Osteoblast (primary cell): ENCODE results near the gene TMCO1. TPM values are rescaled to one million over a fixed set of nuclear protein-coding genes. Genes with fewer than 3 reads are reported as not detected.

Source experiments
- DNase-seq: peaks from one replicate; pipeline ENCODE4 v3.0.0; 2011; ENCODE audit warnings: low spot score, mixed read lengths; ENCODE audit not compliant: insufficient read length; ENCODE audit errors: missing footprints
- H2AFZ ChIP-seq: 2 replicates; pipeline ENCODE4 v1.6.0; 2011; ENCODE audit warnings: mild to moderate bottlenecking, low read length
- H3K27ac ChIP-seq: 2 replicates; pipeline ENCODE4 v1.5.1; 2011; ENCODE audit warnings: mild to moderate bottlenecking, low read depth, low read length, moderate library complexity
- H3K27me3 ChIP-seq: 2 replicates; pipeline ENCODE4 v1.6.0; 2012; ENCODE audit warnings: mild to moderate bottlenecking, control low read depth, inconsistent platforms, low read length, moderate library complexity; ENCODE audit not compliant: insufficient read depth
- H3K36me3 ChIP-seq: 2 replicates; pipeline ENCODE4 v1.5.1; 2011; ENCODE audit warnings: mild to moderate bottlenecking, low read length, control low read depth, moderate library complexity; ENCODE audit not compliant: insufficient read depth
- H3K4me1 ChIP-seq: 2 replicates; pipeline ENCODE4 v1.5.1; 2011; ENCODE audit warnings: mild to moderate bottlenecking, low read length, control low read depth, moderate library complexity; ENCODE audit not compliant: insufficient read depth
- H3K4me2 ChIP-seq: 2 replicates; pipeline ENCODE4 v1.6.0; 2011; ENCODE audit warnings: mild to moderate bottlenecking, low read length; ENCODE audit not compliant: insufficient read depth
- H3K4me3 ChIP-seq: fragments of 200-600 bp; sonication (generic); 3 replicates; pipeline ENCODE4 v1.5.1; 2012; ENCODE audit warnings: mild to moderate bottlenecking, low read length, inconsistent platforms; ENCODE audit not compliant: insufficient read depth
- H3K79me2 ChIP-seq: 2 replicates; pipeline ENCODE4 v1.6.0; 2012; ENCODE audit warnings: mild to moderate bottlenecking, low read length, control low read depth, inconsistent platforms; ENCODE audit not compliant: insufficient read depth
- H3K9me3 ChIP-seq: 2 replicates; pipeline ENCODE4 v1.5.1; 2011; ENCODE audit warnings: low read depth, low read length, control low read depth
- H4K20me1 ChIP-seq: 2 replicates; pipeline ENCODE4 v1.6.0; 2012; ENCODE audit warnings: mild to moderate bottlenecking, low read length, control low read depth; ENCODE audit not compliant: insufficient read depth
- total RNA-seq: library from RNA; depleted of rRNA; stranded (reverse); fragments of >200 nt; gene quantifications from 2 replicates; pipeline ENCODE4 v1.2.3, GENCODE V29; 2012
- TF ChIP-seq, protein P1 (sequence below): IDR thresholded peaks from 2 replicates; pipeline ENCODE4 v1.5.1; 2011; ENCODE audit warnings: mild to moderate bottlenecking, low read depth, low read length, moderate library complexity; ENCODE audit errors: extremely low read depth

TMCO1 gene
- total RNA-seq, 1 donor: 87.6 TPM

DNA sequence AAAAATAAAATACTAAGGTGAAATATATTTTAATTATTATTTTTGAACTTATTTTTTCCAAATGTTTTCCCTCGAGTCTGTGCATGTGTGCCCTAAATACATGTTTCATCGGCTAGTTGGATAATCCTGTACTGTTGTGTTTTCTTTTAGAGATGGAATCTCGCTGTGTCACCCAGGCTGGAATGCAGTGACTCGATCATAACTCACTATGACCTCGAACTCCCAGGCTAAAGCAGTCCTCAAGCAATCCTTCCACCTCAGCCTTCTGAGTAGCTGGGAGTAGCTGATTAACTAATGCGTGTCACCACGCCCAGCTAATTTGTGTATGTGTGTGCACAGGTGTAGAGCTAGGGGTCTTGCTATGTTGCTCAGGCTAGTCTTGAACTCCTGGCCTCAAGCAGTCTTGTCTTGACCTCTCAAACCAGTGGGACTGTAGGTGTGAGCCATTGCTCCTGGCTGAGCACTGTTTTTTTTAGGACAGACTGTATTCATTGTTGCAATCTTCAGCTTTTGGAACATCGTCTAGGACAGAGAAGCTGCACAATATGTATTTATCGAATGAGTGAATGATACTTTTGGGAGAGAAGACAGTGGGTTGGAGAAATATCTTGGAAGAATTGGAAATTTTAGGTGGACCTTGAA is 4.8 kb upstream of the TMCO1 start:
- H3K4me2 ChIP-seq: peak overlapping the region; percentile 49
- no peaks in the 10 kb centered on the region for H4K20me1 ChIP-seq
- peak overlapping the region; percentile 60 for H2AFZ ChIP-seq
- H3K79me2 ChIP-seq: peaks cover 18% of the 10 kb centered on the region
- H3K27me3 ChIP-seq: no peaks in the 10 kb centered on the region
- TF ChIP-seq, protein P1, sequence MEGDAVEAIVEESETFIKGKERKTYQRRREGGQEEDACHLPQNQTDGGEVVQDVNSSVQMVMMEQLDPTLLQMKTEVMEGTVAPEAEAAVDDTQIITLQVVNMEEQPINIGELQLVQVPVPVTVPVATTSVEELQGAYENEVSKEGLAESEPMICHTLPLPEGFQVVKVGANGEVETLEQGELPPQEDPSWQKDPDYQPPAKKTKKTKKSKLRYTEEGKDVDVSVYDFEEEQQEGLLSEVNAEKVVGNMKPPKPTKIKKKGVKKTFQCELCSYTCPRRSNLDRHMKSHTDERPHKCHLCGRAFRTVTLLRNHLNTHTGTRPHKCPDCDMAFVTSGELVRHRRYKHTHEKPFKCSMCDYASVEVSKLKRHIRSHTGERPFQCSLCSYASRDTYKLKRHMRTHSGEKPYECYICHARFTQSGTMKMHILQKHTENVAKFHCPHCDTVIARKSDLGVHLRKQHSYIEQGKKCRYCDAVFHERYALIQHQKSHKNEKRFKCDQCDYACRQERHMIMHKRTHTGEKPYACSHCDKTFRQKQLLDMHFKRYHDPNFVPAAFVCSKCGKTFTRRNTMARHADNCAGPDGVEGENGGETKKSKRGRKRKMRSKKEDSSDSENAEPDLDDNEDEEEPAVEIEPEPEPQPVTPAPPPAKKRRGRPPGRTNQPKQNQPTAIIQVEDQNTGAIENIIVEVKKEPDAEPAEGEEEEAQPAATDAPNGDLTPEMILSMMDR: no peak
- H3K4me3 ChIP-seq: no peak overlapping the region
- H3K4me1 ChIP-seq: peaks cover 31% of the 10 kb centered on the region
- peaks cover 6% of the 10 kb centered on the region for H3K36me3 ChIP-seq
- peak; percentile 72 for DNase-seq
- no peaks in the 10 kb centered on the region for H3K9me3 ChIP-seq
- peak overlapping the region; percentile 83 for H3K27ac ChIP-seq

DNA sequence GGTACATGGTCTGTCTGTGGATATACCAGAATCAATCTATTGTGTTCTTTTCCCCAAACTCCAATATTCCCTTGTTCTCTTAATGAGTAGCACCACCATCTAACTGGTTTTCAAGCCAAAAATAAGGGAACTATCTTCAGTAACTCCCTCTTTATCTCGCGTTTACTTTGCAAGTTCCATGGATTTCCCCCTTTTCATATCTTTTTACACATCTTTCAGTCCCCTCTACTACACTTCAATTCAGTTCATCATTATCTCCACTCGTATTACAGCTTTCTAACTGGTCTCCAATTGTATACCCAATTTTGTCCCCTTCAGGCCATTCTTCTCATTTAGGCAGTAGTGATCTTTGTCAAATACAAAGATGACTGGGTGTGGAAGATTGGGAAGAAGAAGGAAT is 4.1 kb upstream of the TMCO1 start:
- Histone ChIP-seq H3K27ac (peak overlapping the region; percentile 83), H2AFZ (peak overlapping the region; percentile 36), H4K20me1 (no peaks in the 10 kb centered on the region), H3K36me3 (peaks cover 6% of the 10 kb centered on the region), H3K27me3 (no peaks in the 10 kb centered on the region), H3K79me2 (peaks cover 25% of the 10 kb centered on the region), H3K4me3 (peak overlapping the region; percentile 8), H3K4me1 (peaks cover 38% of the 10 kb centered on the region), H3K9me3 (no peaks in the 10 kb centered on the region), H3K4me2 (peak overlapping the region; percentile 49)
- TF ChIP-seq, protein P1: no peak
- no peak for DNase-seq

DNA sequence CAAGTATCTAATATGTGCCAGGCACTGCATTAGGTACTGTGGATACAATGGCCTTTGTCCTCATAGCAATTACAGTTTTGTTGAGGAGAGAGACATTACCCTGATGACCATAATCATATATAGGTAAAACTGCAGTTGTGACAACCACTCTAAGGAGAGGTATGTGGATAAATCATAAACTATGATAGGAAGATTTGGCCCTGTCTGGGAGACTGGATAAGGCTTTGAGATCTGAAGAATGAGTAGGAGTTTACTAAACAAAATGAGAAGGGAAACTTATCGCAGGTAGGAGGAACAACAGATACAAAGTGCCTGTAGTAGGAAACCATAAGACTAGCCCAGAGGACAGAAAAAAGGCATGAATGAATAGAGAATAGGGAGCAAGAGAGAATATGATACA is 4.4 kb downstream of the TMCO1 start:
- H3K9me3 ChIP-seq: no peaks in the 10 kb centered on the region
- peaks cover 8% of the 10 kb centered on the region for H3K4me1 ChIP-seq
- no peaks in the 10 kb centered on the region for H3K27me3 ChIP-seq
- no peak for DNase-seq
- H3K36me3 ChIP-seq: peaks cover 42% of the 10 kb centered on the region
- no peak overlapping the region for H3K4me2 ChIP-seq
- no peak overlapping the region for H2AFZ ChIP-seq
- no peak overlapping the region for H3K4me3 ChIP-seq
- no peak overlapping the region for H3K27ac ChIP-seq
- H4K20me1 ChIP-seq: no peaks in the 10 kb centered on the region
- TF ChIP-seq, protein P1: no peak
- peaks cover 67% of the 10 kb centered on the region for H3K79me2 ChIP-seq

- Histone ChIP-seq H3K4me2 (no peak overlapping the region), H3K36me3 (peaks cover 45% of the 10 kb centered on the region), H3K4me3 (no peak overlapping the region)
Measured at GRCh38 chr1:165763442-165763841, 5.2 kb downstream of the TMCO1 start.

More at GRCh38 chr1:165763442-165763841, 5.2 kb downstream of the TMCO1 start:
- Histone ChIP-seq H4K20me1 (no peaks in the 10 kb centered on the region), H3K27me3 (no peaks in the 10 kb centered on the region), H3K4me1 (peaks cover 8% of the 10 kb centered on the region), H3K79me2 (peaks cover 69% of the 10 kb centered on the region), H3K27ac (no peak overlapping the region), H3K9me3 (no peaks in the 10 kb centered on the region), H2AFZ (no peak overlapping the region)
- DNase-seq: no peak
- TF ChIP-seq, protein P1: no peak
